ENCODE data around the gene MSMP.

Gene MSMP

GRCh38 chr9:35741740-35742139 is 12.3 kb downstream of the MSMP start:
- DNase-seq = peak; percentile 29

DNA sequence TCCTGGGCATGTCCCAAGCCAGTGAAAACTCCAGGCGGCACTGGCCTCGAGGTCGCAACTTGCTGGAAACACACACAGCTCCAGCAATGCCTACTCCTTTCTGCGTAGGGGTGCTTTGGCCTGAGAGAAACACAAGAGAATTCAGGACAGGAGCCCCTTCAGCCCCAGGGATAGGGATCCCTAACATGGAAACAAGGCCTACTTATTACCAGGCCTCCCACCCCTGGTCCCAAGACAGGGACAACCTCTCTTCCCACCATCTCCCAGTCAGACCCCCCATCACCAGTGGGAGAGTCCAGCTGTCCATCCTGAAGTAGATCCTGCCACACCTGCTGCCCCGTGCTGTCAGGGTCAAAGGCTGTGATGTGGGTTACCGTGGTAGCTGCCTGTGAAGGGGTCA is 13.8 kb downstream of the MSMP start:
- no peak for DNase-seq

- DNase-seq = no peak
Observed at GRCh38 chr9:35738924-35739323, 15.2 kb downstream of the MSMP start.

DNA sequence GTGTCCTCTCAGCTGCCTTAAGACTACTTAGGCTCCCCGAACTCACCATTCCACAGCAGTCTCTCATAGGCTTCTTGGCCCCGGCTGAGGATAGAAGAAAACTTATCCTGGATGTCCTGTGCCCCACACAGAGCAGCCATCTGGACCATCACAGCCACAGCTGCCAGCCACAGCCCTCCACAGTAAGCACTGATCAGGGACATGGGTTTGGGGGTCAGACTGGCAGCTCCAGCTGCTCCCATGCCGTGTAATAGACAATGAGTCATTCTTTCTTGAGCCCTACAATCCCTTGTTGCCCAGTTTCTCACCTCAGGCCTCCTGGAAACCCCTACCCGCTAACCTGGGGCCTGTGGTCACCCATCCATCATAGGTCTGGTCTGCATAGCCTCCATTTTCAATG is 15.9 kb downstream of the MSMP start:
- no peak for DNase-seq

GRCh38 chr9:35737143-35737542 is 16.9 kb downstream of the MSMP start:
- no peak for DNase-seq

DNA sequence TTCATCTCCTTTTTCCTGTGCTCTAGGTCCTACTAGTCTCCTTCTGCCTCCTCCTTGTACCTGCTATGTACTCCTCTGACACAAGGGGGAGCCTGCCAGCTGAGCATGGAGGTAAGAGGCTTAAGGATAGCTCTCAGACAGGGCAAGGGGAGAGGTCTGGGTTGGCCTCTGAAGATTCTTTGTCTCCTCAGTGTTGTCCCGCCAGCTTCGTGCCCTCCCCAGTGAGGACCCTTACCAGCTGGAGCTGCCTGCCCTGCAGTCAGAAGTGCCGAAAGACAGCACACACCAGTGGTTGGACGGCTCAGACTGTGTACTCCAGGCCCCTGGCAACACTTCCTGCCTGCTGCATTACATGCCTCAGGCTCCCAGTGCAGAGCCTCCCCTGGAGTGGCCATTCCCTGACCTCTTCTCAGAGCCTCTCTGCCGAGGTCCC is 17.9 kb downstream of the MSMP start:
- peak; percentile 93 for DNase-seq

DNA sequence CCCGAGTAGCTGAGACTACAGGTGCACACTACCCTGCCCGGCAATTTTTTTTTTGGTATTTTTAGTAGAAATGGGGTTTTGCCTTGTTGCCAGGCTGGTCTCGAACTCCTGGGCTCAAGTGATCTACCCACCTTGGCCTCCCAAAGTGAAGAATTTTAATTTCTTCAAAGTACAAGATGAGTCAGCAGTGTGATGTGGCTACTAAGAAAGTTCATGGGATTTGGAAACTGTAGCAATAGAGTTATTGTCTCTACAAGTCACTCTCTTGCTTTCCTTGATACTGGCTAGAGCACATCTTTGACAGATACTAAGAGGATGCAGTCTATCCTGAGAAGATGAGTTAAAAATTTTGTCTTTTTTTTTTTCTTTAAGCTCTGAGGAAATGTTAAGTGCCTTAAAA is 20.0 kb downstream of the MSMP start:
- no peak for DNase-seq

- peak; percentile 91 for DNase-seq
Observed at GRCh38 chr9:35732800-35733541, 21.1 kb downstream of the MSMP start.

DNA sequence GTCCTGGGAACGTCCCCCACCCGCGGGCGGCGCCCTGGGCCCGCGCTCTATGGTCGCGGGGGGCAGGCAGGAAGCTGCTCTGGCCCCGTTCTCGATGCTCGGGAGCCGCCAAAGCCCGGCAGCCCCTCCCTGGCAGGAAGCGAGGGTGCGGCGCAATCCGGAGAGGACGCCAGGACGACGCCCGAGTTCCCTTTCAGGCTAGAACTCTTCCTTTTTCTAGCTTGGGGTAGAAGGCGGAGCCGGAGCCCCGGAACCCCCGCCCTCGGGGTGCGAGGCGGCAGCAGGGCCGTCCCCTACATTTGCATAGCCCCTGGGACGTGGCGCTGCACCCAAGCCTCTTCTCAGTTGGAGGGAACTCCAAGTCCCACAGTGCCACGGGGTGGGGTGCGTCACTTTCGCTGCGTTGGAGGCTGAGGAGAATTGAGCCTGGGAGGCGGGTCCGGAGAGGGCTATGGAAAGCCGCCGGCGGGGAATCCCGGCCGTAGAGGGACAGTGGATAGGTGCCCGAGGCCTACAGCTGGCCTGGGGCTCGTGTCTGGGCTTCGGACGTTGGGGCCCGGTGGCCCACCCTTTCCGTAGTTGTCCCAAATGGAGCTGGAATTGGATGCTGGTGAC is 21.8 kb downstream of the MSMP start, which contains the start of the genes CREB3 and TLN1:
Gene CREB3 (plus strand): TSS at position 482 of the 615 bp plus-strand sequence. CDS start 107 bp downstream, at position 589.
Gene TLN1 (minus strand): TSS at position 11 of the 615 bp plus-strand sequence. CDS start 6,501 bp downstream, outside the sequence.
- DNase-seq = peak; percentile 99

DNA sequence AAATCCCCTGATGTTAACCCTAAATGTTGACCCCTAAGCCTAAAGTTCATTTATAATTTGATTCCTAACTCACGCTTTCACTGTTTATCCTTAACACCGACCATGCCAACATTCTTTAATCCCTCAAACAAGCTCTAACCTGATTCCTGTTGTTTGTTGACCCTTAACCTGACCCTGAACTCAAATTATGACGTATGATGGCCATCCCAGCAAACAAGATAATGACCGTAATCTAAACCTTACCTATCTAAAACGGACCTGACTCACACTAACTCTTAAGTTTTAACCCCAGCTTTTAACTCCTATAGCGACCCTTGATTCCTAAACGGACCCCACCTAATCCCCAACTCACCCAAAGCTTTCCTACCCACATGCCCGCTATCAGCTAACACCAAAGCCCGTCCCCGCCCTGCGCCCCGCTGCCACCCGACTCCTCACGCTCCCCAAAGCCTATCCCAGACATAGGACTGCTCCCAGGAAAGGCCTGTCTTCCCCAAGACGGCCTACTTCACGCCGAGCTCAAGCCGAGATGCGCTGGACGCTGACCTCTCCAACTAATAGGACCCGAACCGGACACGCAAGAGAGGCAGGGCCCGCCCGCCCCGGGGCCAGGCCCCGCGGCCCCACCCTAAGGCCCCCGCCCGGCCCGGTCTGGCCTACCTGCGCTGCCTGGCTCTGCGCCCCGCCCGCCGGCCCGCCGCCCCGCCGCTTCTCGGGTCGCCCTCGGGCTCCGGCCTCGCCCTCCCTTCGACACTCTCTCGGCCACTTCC is 22.5 kb downstream of the MSMP start:
- no peak for DNase-seq

DNA sequence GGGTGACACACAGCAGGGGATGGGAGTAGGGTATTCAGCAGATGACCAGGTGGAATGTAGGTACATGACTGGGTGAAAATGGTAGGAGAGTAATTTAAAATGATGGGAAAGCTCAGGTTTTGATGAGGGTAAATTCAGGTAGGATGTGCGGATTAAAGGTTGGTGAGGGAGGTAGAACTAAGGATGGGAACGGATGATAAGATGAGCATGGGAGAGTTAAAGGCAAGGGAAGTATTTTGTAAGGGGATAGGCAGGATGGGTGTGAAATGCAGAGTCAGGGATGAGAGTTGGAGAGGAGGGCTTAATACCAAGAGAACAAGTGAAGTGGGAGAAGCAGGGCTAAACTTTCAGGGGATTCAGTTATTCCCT is 23.6 kb downstream of the MSMP start:
- no peak for DNase-seq

GRCh38 chr9:35729700-35730485 is 24.2 kb downstream of the MSMP start:
- peak; percentile 77 for DNase-seq

GRCh38 chr9:35729101-35729500 is 25.0 kb downstream of the MSMP start:
- DNase-seq = no peak

- DNase-seq = peak; percentile 92
Observed at GRCh38 chr9:35728041-35728971, 25.8 kb downstream of the MSMP start.

GRCh38 chr9:35727676-35728040 is 26.4 kb downstream of the MSMP start:
- no peak for DNase-seq

DNA sequence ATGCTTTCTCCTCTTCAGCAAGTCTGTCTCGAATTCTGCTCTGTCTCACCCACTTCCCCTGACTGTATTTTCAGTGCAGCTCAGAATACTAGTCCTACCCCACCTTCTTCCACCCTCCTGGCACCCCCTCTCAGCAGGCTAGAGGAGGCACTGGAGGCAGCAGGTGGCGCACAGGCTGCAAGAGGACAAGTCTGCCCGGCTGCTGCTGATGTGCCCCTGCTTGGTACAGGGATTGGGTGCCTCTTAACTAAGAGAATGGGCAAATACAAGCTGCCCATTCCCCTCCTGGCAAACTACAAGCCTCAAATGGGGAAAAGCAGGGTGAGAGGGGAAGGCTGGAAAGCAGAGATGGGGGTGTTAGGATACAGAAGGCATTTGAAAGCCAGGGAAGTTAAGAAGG is 27.1 kb downstream of the MSMP start:
- DNase-seq = no peak

DNA sequence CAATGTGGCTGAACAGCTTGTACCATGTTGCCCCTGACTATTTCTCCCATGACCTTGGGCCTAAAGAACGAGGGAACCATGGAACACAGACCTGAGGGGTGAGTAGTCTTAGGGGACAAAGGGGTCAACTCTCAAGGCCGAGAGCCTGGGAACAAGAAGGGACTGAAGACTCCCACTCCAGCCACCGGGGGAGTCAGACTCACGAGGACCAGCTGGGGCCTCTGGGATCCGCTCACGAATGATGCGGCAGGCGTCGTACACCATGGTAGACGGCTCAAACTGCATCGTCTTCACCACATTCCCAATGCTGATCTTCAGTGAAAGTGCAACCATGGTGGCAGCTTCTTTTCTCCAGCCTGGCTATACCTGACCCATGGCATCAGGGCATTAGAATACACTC is 28.7 kb downstream of the MSMP start:
- no peak for DNase-seq

- no peak for DNase-seq
Observed at GRCh38 chr9:35723908-35724307, 30.2 kb downstream of the MSMP start.

DNA sequence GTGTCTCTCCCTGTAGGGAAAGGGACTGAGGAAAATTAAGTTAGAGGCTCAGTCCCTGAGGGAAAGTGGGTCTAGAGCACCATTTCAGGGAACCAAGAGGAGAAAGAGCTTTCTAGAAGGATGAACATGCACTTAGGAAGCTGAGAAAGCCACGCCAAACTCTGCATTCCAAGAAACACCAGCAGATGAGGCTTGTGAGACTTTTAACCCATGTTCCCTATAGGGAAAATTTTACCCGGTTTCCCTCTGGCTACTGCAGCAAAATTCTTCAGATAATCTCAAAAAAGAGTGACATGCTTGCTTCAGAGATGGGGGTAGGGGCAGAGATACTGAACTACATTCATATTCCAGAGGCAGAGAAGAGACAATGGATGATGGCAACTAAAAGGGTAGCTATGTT is 30.6 kb downstream of the MSMP start:
- DNase-seq = no peak

DNA sequence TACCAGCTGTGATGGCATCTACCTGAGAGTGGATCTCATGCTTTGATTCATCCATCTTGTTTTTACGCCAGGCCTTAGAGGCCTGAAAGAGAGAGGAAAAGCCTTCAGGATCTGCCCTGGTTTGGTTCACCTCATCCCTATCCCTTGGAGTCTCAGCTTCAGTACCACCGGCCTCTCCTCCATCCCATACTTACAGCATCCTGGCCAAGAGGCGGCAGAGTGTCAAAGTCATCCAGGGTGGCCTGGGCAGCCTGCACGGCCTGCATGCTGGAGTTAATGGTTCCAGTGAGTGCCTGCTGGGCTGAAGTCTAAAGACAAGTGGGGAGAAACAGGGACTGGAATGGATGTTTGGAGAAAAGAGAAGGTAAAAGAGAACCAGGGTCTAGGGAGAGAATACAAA is 34.5 kb downstream of the MSMP start:
- DNase-seq = no peak

DNA sequence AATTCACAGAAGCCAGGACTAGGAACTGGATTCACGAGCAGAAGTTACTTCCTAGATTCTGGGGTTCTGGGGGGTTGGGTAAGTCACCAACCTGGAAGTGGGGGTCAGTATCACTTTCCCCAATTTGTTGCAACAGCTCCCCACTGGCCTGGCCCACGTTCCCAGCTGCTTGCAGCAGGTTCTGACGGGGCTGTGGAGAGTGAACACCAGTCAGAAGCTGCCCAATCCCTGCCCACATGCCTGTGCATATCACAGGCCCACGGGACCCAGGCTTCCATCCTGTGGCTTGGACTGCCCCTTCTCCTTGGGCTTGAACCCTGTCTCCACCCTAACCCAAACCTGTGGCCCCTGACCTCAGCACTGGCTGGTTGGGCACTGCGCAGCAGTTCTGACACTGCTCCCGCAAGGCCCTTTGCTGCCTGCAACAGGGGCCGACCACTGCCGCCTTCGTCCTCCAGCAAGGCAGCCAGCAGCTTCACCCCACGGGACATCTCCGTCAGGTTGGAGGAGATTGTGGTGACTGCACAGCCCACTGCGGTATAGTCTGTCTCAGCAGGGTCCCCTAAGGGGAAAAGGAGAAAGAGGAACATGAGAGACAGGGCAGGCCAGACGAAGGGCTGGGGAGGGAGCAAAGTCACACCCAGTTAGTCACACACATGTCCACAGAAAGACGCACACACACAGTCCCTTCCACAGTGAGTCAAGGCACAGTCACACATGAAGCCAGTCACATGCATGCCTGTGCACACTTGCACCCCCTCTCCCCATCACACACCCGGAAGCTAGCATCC is 35.2 kb downstream of the MSMP start:
- DNase-seq = no peak

Data from islet precursor cell (in vitro differentiated cells).